ENCODE data around the gene TM7SF2. TPM values are rescaled to one million over a fixed set of nuclear protein-coding genes. Genes with fewer than 3 reads are reported as not detected.

TM7SF2 gene
- total RNA-seq, 2 donors from 2014 or later = 134 to 199 TPM

- Histone ChIP-seq H3K4me3 (no peak overlapping the region), H3K27me3 (no peaks in the 10 kb centered on the region), H3K36me3 (peaks cover 24% of the 10 kb centered on the region), H3K27ac (no peak overlapping the region), H3K4me1 (peaks cover 0 to 24% of the 10 kb centered on the region in 2 donors), H3K9me3 (no peaks in the 10 kb centered on the region)
- no peak for DNase-seq (ENCODE audit: low spot score)
- TF ChIP-seq CTCF (IDR thresholded peaks at IDR 0.05) = no peak
Measured at GRCh38 chr11:65085446-65085845, 26.2 kb upstream of the TM7SF2 start.

GRCh38 chr11:65086809-65087208 lies 24.9 kb upstream of the TM7SF2 start:
- Histone ChIP-seq H3K4me1 (peaks cover 0 to 24% of the 10 kb centered on the region in 2 donors), H3K27me3 (no peaks in the 10 kb centered on the region), H3K36me3 (peaks cover 24% of the 10 kb centered on the region)

GRCh38 chr11:65087216-65087615 lies 24.5 kb upstream of the TM7SF2 start:
- no peak for DNase-seq (ENCODE audit: low spot score)
- H3K4me3 ChIP-seq = no peak overlapping the region
- TF ChIP-seq CTCF (IDR thresholded peaks at IDR 0.05) = no peak
- peaks cover 0 to 24% of the 10 kb centered on the region in 2 donors for H3K4me1 ChIP-seq
- peaks cover 24% of the 10 kb centered on the region for H3K36me3 ChIP-seq
- no peaks in the 10 kb centered on the region for H3K9me3 ChIP-seq
- no peaks in the 10 kb centered on the region for H3K27me3 ChIP-seq
- H3K27ac ChIP-seq = no peak overlapping the region

More at GRCh38 chr11:65086809-65087208, 24.9 kb upstream of the TM7SF2 start:
- no peak overlapping the region for H3K4me3 ChIP-seq
- no peak overlapping the region for H3K27ac ChIP-seq
- H3K9me3 ChIP-seq = no peaks in the 10 kb centered on the region
- TF ChIP-seq CTCF (IDR thresholded peaks at IDR 0.05) = no peak
- no peak for DNase-seq (ENCODE audit: low spot score)

GRCh38 chr11:65087827-65088226 lies 23.8 kb upstream of the TM7SF2 start:
- Histone ChIP-seq H3K4me3 (no peak overlapping the region), H3K27ac (no peak overlapping the region), H3K36me3 (peaks cover 24% of the 10 kb centered on the region), H3K9me3 (no peaks in the 10 kb centered on the region), H3K27me3 (no peaks in the 10 kb centered on the region), H3K4me1 (peaks cover 0 to 24% of the 10 kb centered on the region in 2 donors)
- DNase-seq (ENCODE audit: low spot score) = no peak
- TF ChIP-seq CTCF (IDR thresholded peaks at IDR 0.05) = no peak

- H3K4me3 ChIP-seq = no peak overlapping the region
- peaks cover 24% of the 10 kb centered on the region for H3K36me3 ChIP-seq
- TF ChIP-seq CTCF (IDR thresholded peaks at IDR 0.05) = no peak
- peaks cover 0 to 12% of the 10 kb centered on the region in 2 donors for H3K4me1 ChIP-seq
- no peaks in the 10 kb centered on the region for H3K9me3 ChIP-seq
- H3K27ac ChIP-seq = no peak overlapping the region
- H3K27me3 ChIP-seq = no peaks in the 10 kb centered on the region
- no peak for DNase-seq (ENCODE audit: low spot score)
Measured at GRCh38 chr11:65089621-65090020, 22.1 kb upstream of the TM7SF2 start.

- peaks cover 0 to 5% of the 10 kb centered on the region in 2 donors for H3K4me1 ChIP-seq
- no peak overlapping the region for H3K4me3 ChIP-seq
- DNase-seq (ENCODE audit: low spot score) = no peak
- no peak for TF ChIP-seq CTCF (IDR thresholded peaks at IDR 0.05)
- H3K9me3 ChIP-seq = no peaks in the 10 kb centered on the region
- peaks cover 24% of the 10 kb centered on the region for H3K36me3 ChIP-seq
- H3K27ac ChIP-seq = no peak overlapping the region
- H3K27me3 ChIP-seq = no peaks in the 10 kb centered on the region
Measured at GRCh38 chr11:65090628-65091027, 21.0 kb upstream of the TM7SF2 start.
